ENCODE data around the gene MAP2K5.
A peak's percentile ranks its signal among the peaks of the same experiment; 100 is the strongest.

The MAP2K5 gene

DNA sequence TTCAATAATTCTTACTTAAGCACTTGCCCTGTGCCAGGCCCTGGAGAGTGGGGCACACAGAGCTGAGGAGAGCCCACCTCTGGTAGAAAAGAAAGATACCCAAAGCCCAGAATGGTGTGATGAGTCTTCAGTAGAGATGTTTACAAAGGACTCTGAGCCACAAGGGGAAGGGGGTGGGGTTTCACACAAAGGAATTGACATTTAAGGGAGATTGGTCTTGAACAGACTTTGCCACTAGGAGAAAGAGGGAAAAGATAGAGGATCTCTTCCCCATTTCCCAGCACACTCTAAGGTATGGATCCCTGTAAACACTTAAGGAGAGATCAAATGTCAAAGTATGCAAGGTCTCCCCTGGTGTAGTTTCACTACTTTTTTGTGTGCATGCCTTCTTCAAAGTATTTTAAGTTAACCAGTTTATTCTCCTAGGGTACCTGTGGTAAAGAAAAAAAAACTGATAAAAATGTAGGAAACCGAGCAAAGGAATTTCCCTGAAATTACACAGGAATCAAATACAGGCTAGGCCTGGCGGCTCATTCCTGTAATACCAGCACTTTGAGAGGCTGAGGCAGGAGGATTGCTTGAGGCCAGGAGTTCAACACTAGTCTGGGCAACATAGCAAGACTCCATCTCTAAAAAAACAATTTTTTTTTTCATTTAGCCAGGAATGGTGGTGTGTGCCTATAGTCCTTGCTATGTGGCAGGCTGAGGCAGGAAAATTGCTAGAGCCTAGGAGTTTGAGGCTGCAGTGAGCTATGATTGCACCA is 165.2 kb downstream of the MAP2K5 start:
- Histone ChIP-seq H3K9me3 (ENCODE audit: low read length) (no peaks in the 10 kb centered on the region), H4K20me1 (ENCODE audit: insufficient read depth, low read length) (no peaks in the 10 kb centered on the region), H3K9me2 (ENCODE audit: low read depth, low read length) (no peaks in the 10 kb centered on the region), H3K79me2 (ENCODE audit: insufficient read depth, low read length) (no peaks in the 10 kb centered on the region), H3K27me3 (ENCODE audit: insufficient read depth, low read length) (no peaks in the 10 kb centered on the region), H3K4me3 (ENCODE audit: low read depth, low read length, poor library complexity, severe bottlenecking) (no peak overlapping the region), H3K9ac (ENCODE audit: low read length) (no peak overlapping the region), H3K4me2 (ENCODE audit: low read length) (no peak overlapping the region), H3K36me3 (ENCODE audit: insufficient read depth, low read length) (peaks cover 4% of the 10 kb centered on the region; the same call in 1 of the 2 replicates), H3K27ac (ENCODE audit: low read depth, low read length, poor library complexity, severe bottlenecking) (peak overlapping the region; percentile 14), H3K4me1 (ENCODE audit: insufficient read depth, low read length, severe bottlenecking) (peaks cover 23% of the 10 kb centered on the region), H3F3A (ENCODE audit: insufficient read depth, low read length) (no peaks in the 10 kb centered on the region), H2AFZ (ENCODE audit: low read length) (no peak overlapping the region)
- TF ChIP-seq EZH2 (IDR thresholded peaks at IDR 0.05; ENCODE audit: borderline replicate concordance, low read length) (no peak), CTCF (IDR thresholded peaks at IDR 0.05; ENCODE audit: low read length) (no peak)

DNA sequence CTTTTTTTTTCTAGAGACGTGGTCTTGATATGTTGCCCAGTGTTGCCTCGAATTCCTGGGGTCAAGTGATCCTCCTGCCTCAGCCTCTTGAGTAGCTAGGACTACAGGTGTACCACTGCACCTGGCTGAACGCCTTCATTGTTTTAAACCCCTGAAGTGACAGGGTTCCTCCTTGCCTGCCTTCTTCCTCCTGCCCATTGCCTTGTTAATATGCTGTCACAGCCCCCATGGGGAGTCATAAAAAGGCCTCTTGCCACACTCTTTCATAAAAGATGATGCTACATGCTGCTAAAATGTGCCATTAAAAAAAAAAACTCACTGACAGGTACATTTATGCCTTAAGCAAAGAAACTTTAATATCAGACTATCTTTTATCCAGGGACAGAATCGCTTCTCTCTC is 166.0 kb downstream of the MAP2K5 start:
- Histone ChIP-seq H3K4me1 (ENCODE audit: insufficient read depth, low read length, severe bottlenecking) (peaks cover 26% of the 10 kb centered on the region), H3K9me3 (ENCODE audit: low read length) (no peaks in the 10 kb centered on the region), H3K36me3 (ENCODE audit: insufficient read depth, low read length) (peaks cover under 1% of the 10 kb centered on the region; the same call in 1 of the 2 replicates), H3K27me3 (ENCODE audit: insufficient read depth, low read length) (no peaks in the 10 kb centered on the region), H3K27ac (ENCODE audit: low read depth, low read length, poor library complexity, severe bottlenecking) (no peak overlapping the region), H3F3A (ENCODE audit: insufficient read depth, low read length) (no peaks in the 10 kb centered on the region), H3K79me2 (ENCODE audit: insufficient read depth, low read length) (no peaks in the 10 kb centered on the region), H3K4me3 (ENCODE audit: low read depth, low read length, poor library complexity, severe bottlenecking) (no peak overlapping the region), H3K9ac (ENCODE audit: low read length) (no peak overlapping the region), H2AFZ (ENCODE audit: low read length) (no peak overlapping the region), H4K20me1 (ENCODE audit: insufficient read depth, low read length) (no peaks in the 10 kb centered on the region), H3K4me2 (ENCODE audit: low read length) (no peak overlapping the region), H3K9me2 (ENCODE audit: low read depth, low read length) (no peaks in the 10 kb centered on the region)
- TF ChIP-seq CTCF (IDR thresholded peaks at IDR 0.05; ENCODE audit: low read length) (no peak), EZH2 (IDR thresholded peaks at IDR 0.05; ENCODE audit: borderline replicate concordance, low read length) (no peak)

GRCh38 chr15:67715170-67715569 is 172.7 kb downstream of the MAP2K5 start:
- Histone ChIP-seq H3K4me2 (ENCODE audit: low read length) (peak overlapping the region; percentile 27; the same call in 1 of the 2 replicates), H3K79me2 (ENCODE audit: insufficient read depth, low read length) (no peaks in the 10 kb centered on the region), H3K36me3 (ENCODE audit: insufficient read depth, low read length) (no peaks in the 10 kb centered on the region; the same call in 1 of the 2 replicates), H3K9me3 (ENCODE audit: low read length) (no peaks in the 10 kb centered on the region), H3K9me2 (ENCODE audit: low read depth, low read length) (no peaks in the 10 kb centered on the region), H3F3A (ENCODE audit: insufficient read depth, low read length) (no peaks in the 10 kb centered on the region), H2AFZ (ENCODE audit: low read length) (no peak overlapping the region), H3K27me3 (ENCODE audit: insufficient read depth, low read length) (no peaks in the 10 kb centered on the region), H3K4me1 (ENCODE audit: insufficient read depth, low read length, severe bottlenecking) (peaks cover 46% of the 10 kb centered on the region), H3K9ac (ENCODE audit: low read length) (peak overlapping the region; percentile 34; the same call in 1 of the 2 replicates), H3K4me3 (ENCODE audit: low read depth, low read length, poor library complexity, severe bottlenecking) (no peak overlapping the region), H4K20me1 (ENCODE audit: insufficient read depth, low read length) (no peaks in the 10 kb centered on the region), H3K27ac (ENCODE audit: low read depth, low read length, poor library complexity, severe bottlenecking) (peak overlapping the region; percentile 79)
- TF ChIP-seq CTCF (IDR thresholded peaks at IDR 0.05; ENCODE audit: low read length) (no peak), EZH2 (IDR thresholded peaks at IDR 0.05; ENCODE audit: borderline replicate concordance, low read length) (no peak)

All from OCI-LY1 (cell line).